Endothelial cell of umbilical vein (primary cell): ENCODE results near the gene LYSMD3. TPM values are rescaled to one million over a fixed set of nuclear protein-coding genes. Genes with fewer than 3 reads are reported as not detected.

Source experiments
- BruUV-seq: library from RNA; stranded (reverse); fragments of 400-500 nt; replicated peaks from 2 replicates; lab custom pipeline; 2021; lab: Mats Ljungman, UMichigan
- CTCF ChIA-PET: fragments of 300-600, 350-600 bp; sonication (Branson Sonifier 250); formaldehyde crosslinking; loops from one replicate; lab custom pipeline; 2021; ENCODE audit warnings: antibody characterized with exemption, inconsistent platforms; lab: Charles Lee
- POLR2A ChIA-PET: fragments of 300-600, 350-600 bp; sonication (Branson Sonifier 250); formaldehyde crosslinking; loops from one replicate; lab custom pipeline; 2021; ENCODE audit warnings: antibody characterized with exemption, inconsistent platforms; lab: Charles Lee
- DNase-seq: peaks from one replicate; pipeline ENCODE4 v3.0.0-alpha.2; 2011; ENCODE audit warnings: low read depth, low spot score
- FAIRE-seq: peaks from 2 replicates; lab custom pipeline; 2011; peaks lifted over from hg19 to GRCh38; lab: Jason Lieb, UNC
- H2AFZ ChIP-seq: 2 replicates; pipeline ENCODE4 v1.6.0; 2012; ENCODE audit warnings: low read depth, low read length, control low read depth, inconsistent platforms
- H3K27ac ChIP-seq: 2 replicates; pipeline ENCODE4 v1.5.1; 2011; ENCODE audit warnings: low read depth, mild to moderate bottlenecking, control low read depth, low read length, moderate library complexity; ENCODE audit not compliant: insufficient read depth
- H3K27me3 ChIP-seq, 2 experiments: 2 replicates each; pipeline versions ENCODE4 v1.6.0 to v1.6.1; 2011; ENCODE audit warnings: low read length in 2 of 2, mixed read lengths in 1 of 2; ENCODE audit not compliant: control insufficient read depth in 2 of 2, insufficient read depth in 2 of 2
- H3K36me3 ChIP-seq, 2 experiments: 2 replicates in 1 of 2; 3 replicates in 1 of 2; pipeline ENCODE4 v1.5.1; 2011; ENCODE audit warnings: low read length in 2 of 2, mild to moderate bottlenecking in 1 of 2, moderate library complexity in 1 of 2; ENCODE audit not compliant: control insufficient read depth in 2 of 2, insufficient read depth in 2 of 2; ENCODE audit errors: extremely low read depth in 1 of 2
- H3K4me1 ChIP-seq: 3 replicates; pipeline ENCODE4 v1.5.1; 2011; ENCODE audit warnings: mild to moderate bottlenecking, low read length; ENCODE audit not compliant: control insufficient read depth, insufficient read depth; ENCODE audit errors: extremely low read depth
- H3K4me2 ChIP-seq: 2 replicates; pipeline ENCODE4 v1.6.1; 2011; ENCODE audit warnings: low read length, control low read depth, mixed read lengths; ENCODE audit not compliant: insufficient read depth
- H3K4me3 ChIP-seq, 3 experiments: fragments of 200-600 bp in 1 of 3; sonication (generic), shearing (Covaris generic) in 1 of 3; replicated peaks in 1 of 3; 2 replicates each; pipeline ENCODE4 v1.5.1; 2011 to 2016; ENCODE audit warnings: control low read depth in 3 of 3, low read length in 3 of 3, mild to moderate bottlenecking in 2 of 3, inconsistent platforms in 1 of 3, low read depth in 1 of 3, moderate library complexity in 1 of 3; ENCODE audit not compliant: insufficient read depth in 1 of 3
- H3K79me2 ChIP-seq: 2 replicates; pipeline ENCODE4 v1.6.0; 2012; ENCODE audit warnings: low read length, inconsistent platforms; ENCODE audit not compliant: control insufficient read depth, insufficient read depth
- H3K9ac ChIP-seq: replicated peaks from 2 replicates; pipeline ENCODE3; 2011; ENCODE audit warnings: low read length, control low read depth; ENCODE audit not compliant: insufficient read depth; ENCODE audit errors: extremely low read depth
- H3K9me1 ChIP-seq: replicated peaks from 3 replicates; pipeline ENCODE4 v1.6.0; 2011; ENCODE audit warnings: mild to moderate bottlenecking, low read length; ENCODE audit not compliant: control insufficient read depth, insufficient read depth; ENCODE audit errors: extremely low read depth
- H3K9me3 ChIP-seq: replicated peaks from 2 replicates; pipeline ENCODE4 v1.5.1; 2012; ENCODE audit warnings: low read length, inconsistent platforms; ENCODE audit not compliant: control insufficient read depth, insufficient read depth
- H4K20me1 ChIP-seq: replicated peaks from 2 replicates; pipeline ENCODE3; 2011; ENCODE audit warnings: mild to moderate bottlenecking, low read length; ENCODE audit not compliant: control insufficient read depth, insufficient read depth; ENCODE audit errors: extremely low read depth
- CTCF ChIP-seq, 2 donors: IDR thresholded peaks; 1 replicate in 1 of 2; 2 replicates in 1 of 2; pipeline ENCODE4 v1.5.1; 2011; ENCODE audit warnings: low read length in 2 of 2, mild to moderate bottlenecking in 2 of 2, moderate library complexity in 2 of 2, control low read depth in 1 of 2, inconsistent platforms in 1 of 2, low read depth in 1 of 2; ENCODE audit not compliant: insufficient read depth in 1 of 2; ENCODE audit errors: extremely low read depth in 1 of 2
- EZH2 ChIP-seq: IDR thresholded peaks from 2 replicates; pipeline ENCODE4 v1.6.1; 2012; ENCODE audit warnings: borderline replicate concordance, low read depth, mild to moderate bottlenecking, moderate library complexity, low read length, inconsistent platforms; ENCODE audit not compliant: severe bottlenecking
- FOS ChIP-seq: IDR thresholded peaks from 2 replicates; pipeline ENCODE4 v1.6.1; 2011; ENCODE audit warnings: mild to moderate bottlenecking, low read length, moderate library complexity, borderline replicate concordance; ENCODE audit not compliant: insufficient read depth
- GATA2 ChIP-seq: IDR thresholded peaks from 2 replicates; pipeline ENCODE4 v1.7.0; 2011; ENCODE audit warnings: low read depth, mild to moderate bottlenecking, moderate library complexity, mixed read lengths, low read length; ENCODE audit not compliant: insufficient read length, insufficient read depth
- JUN ChIP-seq: IDR thresholded peaks from 2 replicates; pipeline ENCODE4 v1.6.1; 2011; ENCODE audit warnings: borderline replicate concordance, low read depth; ENCODE audit not compliant: insufficient read length, insufficient read depth
- MAX ChIP-seq: IDR thresholded peaks from 2 replicates; pipeline ENCODE4 v1.6.1; 2011; ENCODE audit not compliant: insufficient read depth, insufficient read length
- MYC ChIP-seq: IDR thresholded peaks from one replicate; pipeline ENCODE4 v1.6.1; 2011; ENCODE audit warnings: mild to moderate bottlenecking, low read depth, low read length
- POLR2A ChIP-seq: IDR thresholded peaks from 2 replicates; pipeline ENCODE4 v1.6.1; 2012; ENCODE audit warnings: low read depth, mild to moderate bottlenecking, control low read depth, low read length
- POLR2AphosphoS5 ChIP-seq: IDR thresholded peaks from 2 replicates; pipeline ENCODE4 v1.6.1; 2012; ENCODE audit warnings: low read depth, mild to moderate bottlenecking, control low read depth, low read length, moderate library complexity; ENCODE audit not compliant: insufficient read depth
- dilution Hi-C: fragments of 300-500 bp; cut with MboI; formaldehyde crosslinking; loops from one replicate; pipeline ENCODE4 v1.15.0; 2019; ENCODE audit warnings: low sequenced_read_pairs; ENCODE audit not compliant: extremely low pct_ligation_motif_present
- intact Hi-C: fragments of 100-400 bp; cut with micrococcal nuclease; formaldehyde crosslinking; loops from one replicate; pipeline ENCODE4 v1.10.0; 2022
- polyA plus RNA-seq, 4 experiments: library from polyadenylated mRNA; depleted of rRNA in 3 of 4; stranded (reverse) in 3 of 4; unstranded in 1 of 4; fragments of >200 nt; gene quantifications; 2 replicates each; pipeline versions ENCODE4 v1.2.1 to v1.2.3, GENCODE V29; 2011 to 2012; ENCODE audit warnings: missing spikeins in 1 of 4
- total RNA-seq: library from RNA; stranded (reverse); gene quantifications from 2 replicates; pipeline ENCODE4 v1.2.3, GENCODE V29; 2021

The LYSMD3 gene
- total and polyA plus RNA-seq, 2 donors (not counting 3 experiments of a cell fraction or from before 2014, with no cell fraction given): 6.0 to 21.3 TPM

GRCh38 chr5:90575712-90576111 is 46.3 kb upstream of the LYSMD3 start:
- ChIA-PET POLR2A (no interaction called here), CTCF (no interaction called here)
- H3K4me3 ChIP-seq: no peak overlapping the region
- H3K27ac ChIP-seq: no peak overlapping the region
- no peak for FAIRE-seq
- no peak overlapping the region for H2AFZ ChIP-seq
- H3K36me3 ChIP-seq: no peaks in the 10 kb centered on the region
- H3K9me1 ChIP-seq: no peaks in the 10 kb centered on the region
- intact Hi-C loops: no loop called here
- TF ChIP-seq CTCF (IDR thresholded peaks at IDR 0.05; ENCODE audit: extremely low read depth in 1 of 2, insufficient read depth in 1 of 2, low read depth in 1 of 2, low read length in 2 of 2): no peak
- no peak for TF ChIP-seq POLR2A
- TF ChIP-seq JUN: no peak
- no peak for TF ChIP-seq FOS
- TF ChIP-seq POLR2AphosphoS5: no peak
- no peak for TF ChIP-seq EZH2
- TF ChIP-seq MYC: no peak
- TF ChIP-seq GATA2: no peak
- TF ChIP-seq MAX: no peak
- no peak for DNase-seq
- H3K4me1 ChIP-seq: no peaks in the 10 kb centered on the region
- dilution Hi-C loops: no loop called here
- H3K4me2 ChIP-seq: no peak overlapping the region
- peaks cover 3 to 11% of the 10 kb centered on the region in 2 experiments for H3K27me3 ChIP-seq
- H3K79me2 ChIP-seq: no peaks in the 10 kb centered on the region
- no peaks in the 10 kb centered on the region for H4K20me1 ChIP-seq
- no TSS peak for BruUV-seq
- no peak overlapping the region for H3K9ac ChIP-seq
- H3K9me3 ChIP-seq: no peaks in the 10 kb centered on the region
